HepG2 (cell line): Measurements from ENCODE around the gene FHIP2A. TPM values are rescaled to one million over a fixed set of nuclear protein-coding genes. Genes with fewer than 3 reads are reported as not detected.
"Not testable (repeated sequence)": the region's sequence is repeated elsewhere in the genome, so short reads cannot be mapped to it uniquely, and the experiment has no call there.

Experiments used
- ATAC-seq: fragments of 200-7000 bp; cut with Tn5 transposase; 3 replicates; pipeline ENCODE4 v1.9.1; 2020; ENCODE audit warnings: mild to moderate bottlenecking, moderate library complexity
- BruUV-seq: library from RNA; stranded (reverse); fragments of 400-500 nt; replicated peaks from 2 replicates; lab custom pipeline; 2021; lab: Mats Ljungman, UMichigan
- CTCF ChIA-PET: fragments of 300-600 bp; formaldehyde crosslinking; extraction: SDS; loops from one replicate; lab custom pipeline; 2021; ENCODE audit warnings: low total read pairs, inconsistent platforms, low intra/inter-chr PET ratio; lab: Yijun Ruan, JAX
- POLR2A ChIA-PET: fragments of 350-600 bp; sonication (Branson Sonifier 250); formaldehyde crosslinking; loops from one replicate; lab custom pipeline; 2020; ENCODE audit warnings: antibody characterized with exemption, inconsistent platforms; lab: Yijun Ruan, JAX
- DNase-seq: peaks from one replicate; pipeline ENCODE4 v3.0.0-alpha.2; 2015; ENCODE audit warnings: low spot score
- FAIRE-seq: peaks from 3 replicates; lab custom pipeline; 2011; peaks lifted over from hg19 to GRCh38; lab: Jason Lieb, UNC
- H2AFZ ChIP-seq: one replicate; pipeline ENCODE4 v1.6.1; 2011; ENCODE audit warnings: low read length, inconsistent platforms
- H3K27ac ChIP-seq: fragments of 300-600 bp; 3 replicates; pipeline ENCODE4 v1.8.0; 2011; ENCODE audit warnings: mixed run types, mild to moderate bottlenecking, mixed read lengths, low read length, inconsistent platforms; ENCODE audit not compliant: insufficient read depth; ENCODE audit errors: extremely low read length
- H3K27me3 ChIP-seq, 2 experiments: fragments of 200-600 bp in 1 of 2; 2 replicates in 1 of 2; 3 replicates in 1 of 2; pipeline versions ENCODE4 v1.6.0 to v1.8.0; 2011; ENCODE audit warnings: low read length in 2 of 2, mild to moderate bottlenecking in 2 of 2, moderate library complexity in 2 of 2, inconsistent platforms in 1 of 2; ENCODE audit not compliant: insufficient read depth in 2 of 2, control insufficient read depth in 1 of 2
- H3K36me3 ChIP-seq, 2 experiments: fragments of 200-600 bp in 1 of 2; replicated peaks in 1 of 2; 2 replicates in 1 of 2; 3 replicates in 1 of 2; pipeline versions ENCODE4 v1.5.1 to v1.8.0; 2011; ENCODE audit warnings: low read length in 2 of 2, inconsistent platforms in 1 of 2; ENCODE audit not compliant: insufficient read depth in 2 of 2, control insufficient read depth in 1 of 2
- H3K4me1 ChIP-seq: 2 replicates; pipeline ENCODE4 v1.5.1; 2012; ENCODE audit warnings: low read length, inconsistent platforms; ENCODE audit not compliant: insufficient read depth
- H3K4me2 ChIP-seq: 2 replicates; pipeline ENCODE4 v1.6.0; 2011; ENCODE audit warnings: low read depth, low read length, inconsistent platforms
- H3K4me3 ChIP-seq, 3 experiments: fragments of 200-600 bp in 1 of 3; sonication (generic), shearing (Covaris generic) in 1 of 3; replicated peaks in 1 of 3; 2 replicates each; pipeline ENCODE4 v1.5.1; 2011 to 2016; ENCODE audit warnings: low read length in 3 of 3, inconsistent platforms in 2 of 3, low read depth in 2 of 3, mild to moderate bottlenecking in 2 of 3, control low read depth in 1 of 3, mixed read lengths in 1 of 3; ENCODE audit not compliant: insufficient read depth in 1 of 3
- H3K79me2 ChIP-seq: one replicate; pipeline ENCODE4 v1.6.1; 2011; ENCODE audit warnings: low read length, inconsistent platforms; ENCODE audit not compliant: insufficient read depth
- H3K9ac ChIP-seq: 2 replicates; pipeline ENCODE4 v1.6.0; 2011; ENCODE audit warnings: mild to moderate bottlenecking, low read depth, low read length, inconsistent platforms; ENCODE audit not compliant: insufficient read depth
- H3K9me3 ChIP-seq: 2 replicates; pipeline ENCODE4 v1.5.1; 2012; ENCODE audit warnings: mild to moderate bottlenecking, low read length
- H4K20me1 ChIP-seq: 2 replicates; pipeline ENCODE4 v1.6.0; 2011; ENCODE audit warnings: inconsistent platforms, mild to moderate bottlenecking, low read length, moderate library complexity; ENCODE audit not compliant: insufficient read depth
- AGO1 ChIP-seq: fragments of 200-400 bp; formaldehyde crosslinking; IDR thresholded peaks from 2 replicates; pipeline ENCODE4 v1.6.1; 2017; ENCODE audit warnings: mild to moderate bottlenecking, low read depth, low read length, moderate library complexity; ENCODE audit not compliant: poor library complexity, severe bottlenecking
- HNF4G ChIP-seq, 2 experiments: sonication (generic) in 1 of 2; formaldehyde crosslinking in 1 of 2; IDR thresholded peaks; 2 replicates each; pipeline versions ENCODE4 v1.4.0 to v1.6.1; 2011 to 2020; ENCODE audit warnings: borderline replicate concordance in 2 of 2, low read depth in 2 of 2, mild to moderate bottlenecking in 2 of 2, low read length in 1 of 2, missing genetic modification reagents in 1 of 2, moderate library complexity in 1 of 2
- SUZ12 ChIP-seq: fragments of 150-350 bp; IDR thresholded peaks from 2 replicates; pipeline ENCODE4 v1.6.1; 2014; ENCODE audit warnings: low read depth, low read length
- ZFP36 ChIP-seq: fragments of 150-350 bp; IDR thresholded peaks from 2 replicates; pipeline ENCODE4 v1.6.1; 2018; ENCODE audit warnings: borderline replicate concordance, low read length, low read depth; ENCODE audit not compliant: partially characterized antibody
- ZFP36L2 ChIP-seq: sonication (generic); formaldehyde crosslinking; IDR thresholded peaks from 2 replicates; pipeline ENCODE4 v1.4.0; 2020; ENCODE audit warnings: missing genetic modification reagents
- ZSCAN20 ChIP-seq: sonication (generic); formaldehyde crosslinking; IDR thresholded peaks from 2 replicates; pipeline ENCODE4 v1.4.0; 2020; ENCODE audit warnings: missing genetic modification reagents, mild to moderate bottlenecking, borderline replicate concordance
- ZSCAN5A ChIP-seq: sonication (generic); formaldehyde crosslinking; IDR thresholded peaks from 2 replicates; pipeline ENCODE4 v1.8.0; 2022; ENCODE audit warnings: mild to moderate bottlenecking, missing genetic modification reagents, borderline replicate concordance
- WGBS: methylation state at CpG from one replicate; pipeline ENCODE4 v1.1.6; 2017; ENCODE audit warnings: low lambda C conversion rate; 5-methylcytosine and 5-hydroxymethylcytosine counted together
- in situ Hi-C: cut with HindIII; loops from 2 replicates; pipeline ENCODE4 v1.10.0; 2017; ENCODE audit warnings: low pct_unique_long_range_greater_than_20kb; ENCODE audit not compliant: extremely low pct_ligation_motif_present
- intact Hi-C: fragments of 100-400 bp; cut with micrococcal nuclease; formaldehyde crosslinking; loops from one replicate; pipeline ENCODE4 v1.10.0; 2022; ENCODE audit not compliant: unreplicated experiment
- polyA plus RNA-seq, 8 experiments: library from polyadenylated mRNA; depleted of rRNA in 3 of 8; stranded (reverse) in 7 of 8; unstranded in 1 of 8; fragments of >200 nt; fragmentation: Illumina TruSeq in 4 of 8; extraction: Trizol in 4 of 8; gene quantifications; 2 replicates each; pipeline versions ENCODE4 v1.2.1 to v1.2.3, GENCODE V29; 2011 to 2016; ENCODE audit warnings: low read depth in 4 of 8, missing spikeins in 1 of 8, mixed read lengths in 1 of 8; ENCODE audit not compliant: insufficient read depth in 1 of 8
- total RNA-seq, 5 experiments: library from RNA; depleted of rRNA; stranded (reverse); fragments of >200 nt; fragmentation: Illumina TruSeq; extraction: Trizol; gene quantifications; 2 replicates each; pipeline ENCODE4 v1.2.3, GENCODE V29; 2016; ENCODE audit warnings: low read depth in 1 of 5
- TF ChIP-seq, protein P1 (sequence below): sonication (generic); formaldehyde crosslinking; IDR thresholded peaks from 2 replicates; pipeline ENCODE4 v1.9.0; 2021; ENCODE audit warnings: missing genetic modification reagents, borderline replicate concordance
- TF ChIP-seq, protein P2 (sequence below): sonication (generic); formaldehyde crosslinking; IDR thresholded peaks from 2 replicates; pipeline ENCODE4 v1.8.0; 2023; ENCODE audit warnings: mild to moderate bottlenecking, missing genetic modification reagents

Gene FHIP2A
- total and polyA plus RNA-seq, 2 of the 13 experiments (the other 11 are each of a cell fraction or from before 2014, with no cell fraction given): 6.5 to 8.3 TPM

GRCh38 chr10:114856544-114857287 is 35.1 kb downstream of the FHIP2A start:
- POLR2A ChIA-PET: no interaction called here
- Histone ChIP-seq H4K20me1 (no peaks in the 10 kb centered on the region), H3K4me2 (no peak overlapping the region), H3K36me3 (peaks cover 6 to 50% of the 10 kb centered on the region in 2 experiments), H3K27me3 (no peaks in the 10 kb centered on the region), H3K4me1 (peaks cover 8% of the 10 kb centered on the region; the same call in 1 of the 2 replicates), H3K79me2 (no peaks in the 10 kb centered on the region)
- CTCF ChIA-PET: no interaction called here
- no peak for FAIRE-seq
- WGBS: 97% methylated on average over 9 of the region's 9 CpGs
- no peak for DNase-seq
- TF ChIP-seq AGO1 (no peak), HNF4G (IDR thresholded peaks at IDR 0.05; ENCODE audit: borderline replicate concordance, low read depth, low read length) (no peak), HNF4G (CRISPR knock-in tag; IDR thresholded peaks at IDR 0.05; ENCODE audit: borderline replicate concordance, low read depth) (no peak), ZFP36L2 (no peak), ZSCAN5A (CRISPR knock-in tag) (no peak), ZSCAN20 (CRISPR knock-in tag) (no peak), SUZ12 (no peak), ZFP36 (no peak)
- TF ChIP-seq, protein P1, sequence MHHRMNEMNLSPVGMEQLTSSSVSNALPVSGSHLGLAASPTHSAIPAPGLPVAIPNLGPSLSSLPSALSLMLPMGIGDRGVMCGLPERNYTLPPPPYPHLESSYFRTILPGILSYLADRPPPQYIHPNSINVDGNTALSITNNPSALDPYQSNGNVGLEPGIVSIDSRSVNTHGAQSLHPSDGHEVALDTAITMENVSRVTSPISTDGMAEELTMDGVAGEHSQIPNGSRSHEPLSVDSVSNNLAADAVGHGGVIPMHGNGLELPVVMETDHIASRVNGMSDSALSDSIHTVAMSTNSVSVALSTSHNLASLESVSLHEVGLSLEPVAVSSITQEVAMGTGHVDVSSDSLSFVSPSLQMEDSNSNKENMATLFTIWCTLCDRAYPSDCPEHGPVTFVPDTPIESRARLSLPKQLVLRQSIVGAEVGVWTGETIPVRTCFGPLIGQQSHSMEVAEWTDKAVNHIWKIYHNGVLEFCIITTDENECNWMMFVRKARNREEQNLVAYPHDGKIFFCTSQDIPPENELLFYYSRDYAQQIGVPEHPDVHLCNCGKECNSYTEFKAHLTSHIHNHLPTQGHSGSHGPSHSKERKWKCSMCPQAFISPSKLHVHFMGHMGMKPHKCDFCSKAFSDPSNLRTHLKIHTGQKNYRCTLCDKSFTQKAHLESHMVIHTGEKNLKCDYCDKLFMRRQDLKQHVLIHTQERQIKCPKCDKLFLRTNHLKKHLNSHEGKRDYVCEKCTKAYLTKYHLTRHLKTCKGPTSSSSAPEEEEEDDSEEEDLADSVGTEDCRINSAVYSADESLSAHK: no peak
- TF ChIP-seq, protein P2, sequence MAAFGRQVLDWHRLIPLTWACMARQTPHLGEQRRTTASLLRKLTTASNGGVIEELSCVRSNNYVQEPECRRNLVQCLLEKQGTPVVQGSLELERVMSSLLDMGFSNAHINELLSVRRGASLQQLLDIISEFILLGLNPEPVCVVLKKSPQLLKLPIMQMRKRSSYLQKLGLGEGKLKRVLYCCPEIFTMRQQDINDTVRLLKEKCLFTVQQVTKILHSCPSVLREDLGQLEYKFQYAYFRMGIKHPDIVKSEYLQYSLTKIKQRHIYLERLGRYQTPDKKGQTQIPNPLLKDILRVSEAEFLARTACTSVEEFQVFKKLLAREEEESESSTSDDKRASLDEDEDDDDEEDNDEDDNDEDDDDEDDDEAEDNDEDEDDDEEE (CRISPR knock-in tag): no peak
- TF ChIP-seq, all 625 proteins: peak for 0
- Histone ChIP-seq H3K9me3 (no peaks in the 10 kb centered on the region), H3K9ac (no peak overlapping the region), H2AFZ (no peak overlapping the region), H3K4me3 (no peak overlapping the region), H3K27ac (no peak overlapping the region)
- ATAC-seq: no peak
- in situ Hi-C loops (no loop called here), intact Hi-C loops (no loop called here)
- BruUV-seq: no TSS peak

GRCh38 chr10:114857288-114857565 is 35.6 kb downstream of the FHIP2A start:
- FAIRE-seq, H3K9ac ChIP-seq, in situ Hi-C loops, H2AFZ ChIP-seq, H4K20me1 ChIP-seq, POLR2A ChIA-PET, BruUV-seq, H3K4me2 ChIP-seq, ATAC-seq, H3K79me2 ChIP-seq, DNase-seq, H3K27me3 ChIP-seq, H3K4me3 ChIP-seq, CTCF ChIA-PET, intact Hi-C loops, H3K9me3 ChIP-seq, H3K27ac ChIP-seq, H3K4me1 ChIP-seq: not testable (repeated sequence)
- H3K36me3 ChIP-seq: peaks cover 6 to 48% of the 10 kb centered on the region in 2 experiments
- WGBS: over 99% methylated on average over 8 of the region's 8 CpGs
